ENCODE results near the gene CEL.

CEL gene

DNA sequence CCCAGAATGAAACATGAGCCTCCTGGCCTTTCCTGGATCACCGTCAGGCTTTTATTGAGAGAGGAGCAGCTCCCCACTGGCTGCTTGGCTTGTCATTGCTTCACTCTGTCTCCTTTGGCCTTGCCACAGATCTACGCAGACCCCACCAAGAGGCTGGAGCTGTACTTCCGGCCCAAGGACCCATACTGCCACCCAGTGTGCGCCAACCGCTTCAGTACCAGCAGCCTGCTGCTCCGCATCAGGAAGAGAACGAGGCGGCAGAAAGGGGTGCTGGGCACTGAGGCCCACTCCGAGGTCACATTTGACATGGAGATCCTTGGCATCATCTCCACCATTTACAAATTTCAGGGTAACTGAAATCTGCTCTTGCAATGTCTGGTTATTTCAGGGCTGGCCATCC lies 19.8 kb upstream of the CEL start:
- TF ChIP-seq, protein P1, sequence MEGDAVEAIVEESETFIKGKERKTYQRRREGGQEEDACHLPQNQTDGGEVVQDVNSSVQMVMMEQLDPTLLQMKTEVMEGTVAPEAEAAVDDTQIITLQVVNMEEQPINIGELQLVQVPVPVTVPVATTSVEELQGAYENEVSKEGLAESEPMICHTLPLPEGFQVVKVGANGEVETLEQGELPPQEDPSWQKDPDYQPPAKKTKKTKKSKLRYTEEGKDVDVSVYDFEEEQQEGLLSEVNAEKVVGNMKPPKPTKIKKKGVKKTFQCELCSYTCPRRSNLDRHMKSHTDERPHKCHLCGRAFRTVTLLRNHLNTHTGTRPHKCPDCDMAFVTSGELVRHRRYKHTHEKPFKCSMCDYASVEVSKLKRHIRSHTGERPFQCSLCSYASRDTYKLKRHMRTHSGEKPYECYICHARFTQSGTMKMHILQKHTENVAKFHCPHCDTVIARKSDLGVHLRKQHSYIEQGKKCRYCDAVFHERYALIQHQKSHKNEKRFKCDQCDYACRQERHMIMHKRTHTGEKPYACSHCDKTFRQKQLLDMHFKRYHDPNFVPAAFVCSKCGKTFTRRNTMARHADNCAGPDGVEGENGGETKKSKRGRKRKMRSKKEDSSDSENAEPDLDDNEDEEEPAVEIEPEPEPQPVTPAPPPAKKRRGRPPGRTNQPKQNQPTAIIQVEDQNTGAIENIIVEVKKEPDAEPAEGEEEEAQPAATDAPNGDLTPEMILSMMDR (IDR thresholded peaks at IDR 0.05; ENCODE audit: low read depth, low read length): no peak
- no peak for DNase-seq (ENCODE audit: extremely low read depth, low read depth)

DNA sequence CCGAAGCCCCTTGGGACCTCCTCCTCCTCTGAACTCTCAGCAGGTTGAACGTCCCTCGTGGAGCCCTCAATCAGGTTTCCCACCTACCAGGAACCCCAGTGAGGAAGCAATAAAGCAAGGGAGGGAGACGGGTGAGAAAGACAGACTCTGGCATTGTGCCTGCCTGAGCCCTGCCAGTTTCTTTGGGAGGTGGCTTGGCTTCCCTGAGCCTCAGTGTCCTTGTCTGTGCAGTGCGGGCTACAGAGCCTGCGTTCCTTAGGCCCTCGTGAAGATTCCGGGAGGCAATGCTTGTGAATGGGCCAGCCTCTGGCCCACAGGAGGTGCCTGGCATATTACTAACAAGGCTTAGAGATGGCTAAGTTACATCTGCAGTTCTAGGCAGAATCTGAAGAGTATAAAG lies 19.1 kb upstream of the CEL start:
- TF ChIP-seq, protein P1 (IDR thresholded peaks at IDR 0.05; ENCODE audit: low read depth, low read length): no peak
- DNase-seq (ENCODE audit: extremely low read depth, low read depth): no peak

DNA sequence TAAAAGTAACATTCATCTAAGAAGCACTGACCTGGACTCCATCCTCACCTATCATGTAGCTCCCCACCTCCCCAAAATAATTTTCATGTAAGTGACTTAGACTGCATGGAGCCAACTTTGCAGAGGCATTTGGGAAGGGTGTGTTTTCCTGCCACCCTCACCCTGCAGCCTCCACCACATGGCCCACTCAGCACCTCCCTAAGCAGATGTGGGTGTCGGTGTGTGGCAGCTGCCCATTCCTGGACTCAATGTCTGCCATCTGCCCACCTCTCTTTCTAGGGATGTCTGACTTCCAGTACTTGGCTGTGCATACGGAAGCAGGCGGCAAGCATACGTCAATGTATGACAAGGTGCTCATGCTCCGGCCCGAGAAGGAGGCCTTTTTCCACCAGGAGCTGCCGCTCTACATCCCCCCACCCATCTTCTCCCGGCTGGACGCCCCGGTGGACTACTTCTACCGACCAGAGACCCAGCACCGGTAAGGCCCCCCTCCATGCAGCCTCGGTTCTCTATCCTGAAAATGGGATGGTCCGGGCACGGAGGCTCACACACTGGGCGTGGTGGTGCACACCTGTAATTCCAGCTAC lies 18.2 kb upstream of the CEL start:
- TF ChIP-seq, protein P1 (IDR thresholded peaks at IDR 0.05; ENCODE audit: low read depth, low read length): no peak
- no peak for DNase-seq (ENCODE audit: extremely low read depth, low read depth)

DNA sequence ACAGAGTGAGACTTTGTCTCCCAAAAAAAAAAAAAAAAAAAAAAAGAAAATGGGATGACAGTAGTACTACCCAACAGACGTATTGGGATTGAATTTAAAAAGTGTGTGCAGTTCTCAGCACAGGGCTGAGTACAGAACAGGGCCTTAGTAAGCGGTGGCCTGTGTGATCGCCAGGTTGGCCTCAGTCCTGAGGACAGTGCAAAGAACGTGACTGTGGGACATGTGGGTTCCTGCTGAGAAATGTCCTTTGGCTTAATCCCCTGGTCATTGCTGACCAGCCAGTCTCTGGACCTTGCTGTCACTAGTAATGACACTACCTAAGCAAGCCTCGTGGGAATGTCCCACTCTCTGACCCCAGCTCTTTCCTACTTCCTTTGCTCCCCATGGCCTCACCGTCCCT lies 17.7 kb upstream of the CEL start:
- TF ChIP-seq, protein P1 (IDR thresholded peaks at IDR 0.05; ENCODE audit: low read depth, low read length): no peak

DNA sequence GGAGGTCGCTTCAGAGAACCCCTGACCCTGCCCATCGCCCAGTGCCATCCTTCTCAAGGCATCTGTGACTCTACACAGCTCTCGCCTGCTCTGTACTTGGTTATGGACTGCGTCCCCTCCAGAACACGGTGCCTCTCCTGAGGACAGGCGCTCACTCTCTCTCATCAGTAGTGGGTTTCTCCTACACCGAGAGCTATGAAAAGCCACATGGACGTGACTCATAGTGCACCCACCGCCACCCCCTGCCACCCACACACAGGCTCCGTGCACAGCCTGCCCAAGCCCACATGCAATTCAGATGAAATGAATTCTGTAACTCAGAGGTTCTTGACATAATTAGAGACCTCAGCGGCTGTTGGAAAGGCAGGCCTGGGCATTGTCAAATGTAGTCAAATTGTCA lies 17.1 kb upstream of the CEL start:
- DNase-seq (ENCODE audit: extremely low read depth, low read depth): no peak
- TF ChIP-seq, protein P1 (IDR thresholded peaks at IDR 0.05; ENCODE audit: low read depth, low read length): no peak

More for the DNA sequence above, 17.7 kb upstream of the CEL start:
- DNase-seq (ENCODE audit: extremely low read depth, low read depth): no peak

DNA sequence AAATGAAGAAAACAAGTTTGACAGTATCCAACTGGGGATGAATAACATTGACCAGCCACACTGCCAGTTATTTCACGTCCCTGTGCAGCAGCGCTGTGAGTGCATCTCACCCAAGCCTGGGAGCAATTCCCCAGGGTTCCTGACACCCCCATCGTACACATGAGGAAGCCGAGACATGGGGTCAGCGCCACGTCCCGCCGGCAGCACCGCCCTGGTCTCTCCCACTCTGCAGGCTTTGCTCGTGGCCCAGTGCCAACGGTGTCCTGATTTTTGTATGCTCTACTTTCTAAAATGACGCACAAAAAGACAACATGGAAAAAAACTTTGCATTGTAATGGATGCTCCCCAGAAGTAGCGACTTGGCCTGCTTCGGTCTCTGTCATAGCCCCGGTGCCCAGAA lies 16.6 kb upstream of the CEL start:
- DNase-seq (ENCODE audit: extremely low read depth, low read depth): no peak
- TF ChIP-seq, protein P1 (IDR thresholded peaks at IDR 0.05; ENCODE audit: low read depth, low read length): no peak

DNA sequence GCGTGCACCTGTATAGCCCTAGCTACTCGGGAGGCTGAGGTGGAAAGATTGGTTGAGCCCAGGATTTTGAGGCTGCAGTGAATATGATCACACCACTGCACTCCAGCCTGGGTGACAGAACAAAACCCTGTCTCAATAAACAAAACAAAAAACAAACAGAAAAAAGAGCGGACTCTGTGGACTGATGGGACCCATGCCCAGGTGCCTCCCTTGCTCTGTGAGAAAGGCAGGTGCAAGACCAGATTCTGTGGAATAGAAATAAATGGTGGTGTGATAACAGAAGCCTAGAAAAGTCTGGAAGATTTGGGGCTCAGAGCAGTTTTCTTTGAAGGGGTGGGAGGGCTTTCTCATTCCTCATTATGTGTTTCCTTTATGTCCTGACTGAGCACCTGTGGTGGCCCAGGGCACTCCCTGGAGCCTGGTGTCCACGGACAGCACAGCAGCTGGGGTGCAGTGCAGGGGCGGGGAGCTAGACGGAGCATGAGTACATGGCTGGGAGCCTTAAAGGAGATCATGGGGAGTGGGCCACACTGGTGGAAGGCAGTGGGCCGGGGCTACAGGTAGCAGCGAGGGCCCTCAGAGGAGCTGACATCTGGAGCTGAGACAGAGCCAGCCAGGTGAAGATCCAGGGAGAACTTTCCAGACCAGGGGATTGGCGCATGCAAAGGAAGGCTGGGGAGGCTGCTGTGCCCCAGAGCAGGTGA lies 15.4 kb upstream of the CEL start:
- DNase-seq (ENCODE audit: extremely low read depth, low read depth): no peak

More for the DNA sequence above, 15.4 kb upstream of the CEL start:
- TF ChIP-seq, protein P1 (IDR thresholded peaks at IDR 0.05; ENCODE audit: low read depth, low read length): no peak
